SK-N-SH (cell line): ENCODE results near the gene IMPG2.

Source experiments
- CTCF ChIP-seq: fragments of 200-600 bp; sonication (generic); IDR thresholded peaks from 2 replicates; pipeline ENCODE4 v1.6.1; 2017; ENCODE audit warnings: antibody characterized with exemption, mild to moderate bottlenecking, moderate library complexity
- NFIC ChIP-seq: IDR thresholded peaks from 2 replicates; pipeline ENCODE4 v1.4.0; 2012; ENCODE audit warnings: borderline replicate concordance
- POLR2AphosphoS5 ChIP-seq: IDR thresholded peaks from 2 replicates; pipeline ENCODE4 v1.6.1; 2012; ENCODE audit warnings: low read depth, low read length
- SIN3A ChIP-seq: IDR thresholded peaks from 2 replicates; pipeline ENCODE4 v1.6.1; 2012; ENCODE audit warnings: low read depth, mild to moderate bottlenecking, low read length, moderate library complexity, borderline replicate concordance
- SMC3 ChIP-seq: IDR thresholded peaks from 2 replicates; pipeline ENCODE4 v1.6.1; 2012; ENCODE audit warnings: low read depth, low read length, improper control_type of control experiment
- TCF12 ChIP-seq: IDR thresholded peaks from 2 replicates; pipeline ENCODE4 v1.4.0; 2012
- TF ChIP-seq, protein P1 (sequence below): IDR thresholded peaks from 2 replicates; pipeline ENCODE4 v1.4.0; 2012; ENCODE audit warnings: low read depth, borderline replicate concordance

DNA sequence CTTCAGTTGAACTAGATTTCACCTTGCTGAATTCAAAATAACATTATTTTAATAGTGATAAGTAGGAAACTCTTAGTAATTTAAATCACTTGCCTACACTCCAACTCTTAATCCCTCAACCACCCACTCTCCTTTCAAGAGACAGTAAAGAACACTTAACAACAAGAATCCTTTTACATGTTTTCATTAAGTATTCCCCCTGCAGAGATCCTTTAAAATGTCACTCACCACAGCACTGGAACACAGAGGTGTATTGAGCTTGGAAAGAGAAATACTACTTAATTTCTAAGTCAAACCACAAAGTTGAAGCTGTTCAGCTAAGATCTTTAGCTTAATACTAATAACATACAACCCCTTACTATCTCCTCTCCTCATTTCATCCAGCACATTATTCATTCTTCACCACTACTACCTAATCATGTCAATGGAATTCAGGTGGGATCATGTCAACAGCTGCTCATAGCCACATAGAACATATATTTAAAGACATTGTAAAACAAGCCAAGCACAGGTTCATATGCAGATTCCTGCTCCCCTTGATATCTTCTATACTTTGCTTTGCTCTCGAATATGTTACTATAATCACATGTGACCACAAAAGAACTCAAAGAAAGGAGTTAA is 40.5 kb downstream of the IMPG2 start:
- TF ChIP-seq CTCF = no peak
- no peak for TF ChIP-seq TCF12
- no peak for TF ChIP-seq NFIC
- TF ChIP-seq POLR2AphosphoS5 = no peak
- TF ChIP-seq SIN3A = no peak
- no peak for TF ChIP-seq SMC3
- TF ChIP-seq, protein P1, sequence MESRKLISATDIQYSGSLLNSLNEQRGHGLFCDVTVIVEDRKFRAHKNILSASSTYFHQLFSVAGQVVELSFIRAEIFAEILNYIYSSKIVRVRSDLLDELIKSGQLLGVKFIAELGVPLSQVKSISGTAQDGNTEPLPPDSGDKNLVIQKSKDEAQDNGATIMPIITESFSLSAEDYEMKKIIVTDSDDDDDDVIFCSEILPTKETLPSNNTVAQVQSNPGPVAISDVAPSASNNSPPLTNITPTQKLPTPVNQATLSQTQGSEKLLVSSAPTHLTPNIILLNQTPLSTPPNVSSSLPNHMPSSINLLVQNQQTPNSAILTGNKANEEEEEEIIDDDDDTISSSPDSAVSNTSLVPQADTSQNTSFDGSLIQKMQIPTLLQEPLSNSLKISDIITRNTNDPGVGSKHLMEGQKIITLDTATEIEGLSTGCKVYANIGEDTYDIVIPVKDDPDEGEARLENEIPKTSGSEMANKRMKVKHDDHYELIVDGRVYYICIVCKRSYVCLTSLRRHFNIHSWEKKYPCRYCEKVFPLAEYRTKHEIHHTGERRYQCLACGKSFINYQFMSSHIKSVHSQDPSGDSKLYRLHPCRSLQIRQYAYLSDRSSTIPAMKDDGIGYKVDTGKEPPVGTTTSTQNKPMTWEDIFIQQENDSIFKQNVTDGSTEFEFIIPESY = no peak
